Uterus (tissue), 2 donors: ENCODE data around the gene PBOV1.

Source experiments
- CTCF ChIP-seq, 4 experiments: fragments of 200-600 bp in 2 of 4; fragments of 450-650 bp in 2 of 4; sonication (generic) in 2 of 4; IDR thresholded peaks; one replicate each; pipeline ENCODE4 v1.5.1; 2016 to 2019; ENCODE audit warnings: antibody characterized with exemption in 4 of 4, mild to moderate bottlenecking in 2 of 4, moderate library complexity in 1 of 4
- POLR2A ChIP-seq, 2 donors: fragments of 450-650 bp; IDR thresholded peaks; one replicate each; pipeline ENCODE4 v1.6.1; 2016; ENCODE audit warnings: antibody characterized with exemption in 2 of 2, mild to moderate bottlenecking in 1 of 2, moderate library complexity in 1 of 2

- no peak for TF ChIP-seq CTCF (IDR thresholded peaks at IDR 0.05)
- TF ChIP-seq POLR2A (IDR thresholded peaks at IDR 0.05) = no peak
Measured at GRCh38 chr6:138264372-138264880, 46.1 kb upstream of the PBOV1 start.
